CD4-positive, alpha-beta memory T cell (primary cell): ENCODE results near the gene EPB41L4A. TPM values are rescaled to one million over a fixed set of nuclear protein-coding genes. Genes with fewer than 3 reads are reported as not detected.
A peak's percentile ranks its signal among the peaks of the same experiment; 100 is the strongest.

Experiments
- CTCF ChIA-PET: fragments of 350-600 bp; sonication (Branson Sonifier 250); formaldehyde crosslinking; loops from one replicate; lab custom pipeline; 2021; ENCODE audit warnings: inconsistent platforms; ENCODE audit not compliant: partially characterized antibody; lab: Charles Lee
- POLR2A ChIA-PET: fragments of 350-600 bp; sonication (Branson Sonifier 250); formaldehyde crosslinking; loops from one replicate; lab custom pipeline; 2021; ENCODE audit not compliant: partially characterized antibody; lab: Charles Lee
- DNase-seq, 5 donors: peaks; one replicate each; pipeline versions ENCODE4 v3.0.0 to v3.0.0-alpha.2; 2020 to 2022; ENCODE audit warnings: mixed read lengths in 1 of 5
- H3K27ac ChIP-seq: one replicate; pipeline ENCODE4 v1.7.0; 2013; ENCODE audit warnings: low read depth, low read length
- H3K27me3 ChIP-seq: 2 replicates; pipeline ENCODE4 v1.7.0; 2013; ENCODE audit warnings: mild to moderate bottlenecking, low read length, moderate library complexity; ENCODE audit not compliant: insufficient read depth
- H3K36me3 ChIP-seq: 2 replicates; pipeline ENCODE4 v1.7.0; 2013; ENCODE audit warnings: mild to moderate bottlenecking, low read length, moderate library complexity; ENCODE audit not compliant: insufficient read depth
- H3K4me1 ChIP-seq: 2 replicates; pipeline ENCODE4 v1.7.0; 2013; ENCODE audit warnings: mild to moderate bottlenecking, low read length, moderate library complexity; ENCODE audit not compliant: insufficient read depth
- H3K4me3 ChIP-seq, 2 donors: one replicate each; pipeline ENCODE4 v1.7.0; 2013; ENCODE audit warnings: low read length in 2 of 2, mild to moderate bottlenecking in 1 of 2
- H3K9me3 ChIP-seq, 2 donors: one replicate each; pipeline ENCODE4 v1.7.0; 2013; ENCODE audit warnings: low read length in 2 of 2, control low read depth in 1 of 2; ENCODE audit not compliant: control insufficient read depth in 1 of 2
- H3K27ac Mint-ChIP-seq, 7 donors: one replicate each; pipeline ENCODE4 v1.8.0; 2020 to 2021; ENCODE audit warnings: mixed read lengths in 7 of 7, mild to moderate bottlenecking in 6 of 7, inconsistent platforms in 3 of 7, moderate library complexity in 3 of 7
- H3K27me3 Mint-ChIP-seq, 2 donors: one replicate each; pipeline ENCODE4 v1.8.0; 2020 to 2021; ENCODE audit warnings: mixed read lengths in 2 of 2
- H3K36me3 Mint-ChIP-seq, 2 donors: one replicate each; pipeline ENCODE4 v1.8.0; 2020 to 2021; ENCODE audit warnings: mixed read lengths in 2 of 2, inconsistent platforms in 1 of 2, mild to moderate bottlenecking in 1 of 2
- H3K4me1 Mint-ChIP-seq, 4 donors: one replicate each; pipeline ENCODE4 v1.8.0; 2020 to 2021; ENCODE audit warnings: mixed read lengths in 4 of 4, mild to moderate bottlenecking in 1 of 4
- H3K4me3 Mint-ChIP-seq, 8 donors: one replicate each; pipeline ENCODE4 v1.8.0; 2020 to 2021; ENCODE audit warnings: mixed read lengths in 8 of 8, mild to moderate bottlenecking in 7 of 8, moderate library complexity in 6 of 8, inconsistent platforms in 3 of 8
- H3K9me3 Mint-ChIP-seq, 8 donors: one replicate each; pipeline ENCODE4 v1.8.0; 2020 to 2021; ENCODE audit warnings: mixed read lengths in 8 of 8, mild to moderate bottlenecking in 5 of 8, inconsistent platforms in 3 of 8, moderate library complexity in 1 of 8
- intact Hi-C: fragments of 100-400 bp; cut with micrococcal nuclease; formaldehyde crosslinking; loops from one replicate; pipeline ENCODE4 v1.15.1; 2023
- polyA plus RNA-seq, 2 donors: library from polyadenylated mRNA; unstranded; fragments of 300-500 nt; fragmentation: Illumina TruSeq; gene quantifications; one replicate each; pipeline ENCODE4 v1.2.3, GENCODE V29; 2021
- total RNA-seq, 2 experiments: library from RNA; stranded (reverse); gene quantifications; one replicate each; pipeline ENCODE4 v1.2.3, GENCODE V29; 2021

The EPB41L4A gene
- total and polyA plus RNA-seq, 4 experiments from 2014 or later: 0.30 to 1.1 (median 0.72) TPM

- H3K27me3 Mint-ChIP-seq: peaks cover 8 to 21% of the 10 kb centered on the region in 2 donors
- peak overlapping the region in 1 of 7 donors; percentile 66 for H3K27ac Mint-ChIP-seq
- H3K4me3 ChIP-seq: no peak overlapping the region
- intact Hi-C loops: no loop called here
- H3K9me3 Mint-ChIP-seq: peaks cover 0 to 9% (median 5%) of the 10 kb centered on the region in 8 donors
- H3K27me3 ChIP-seq: no peaks in the 10 kb centered on the region
- no peaks in the 10 kb centered on the region for H3K4me1 ChIP-seq
- H3K36me3 ChIP-seq: no peaks in the 10 kb centered on the region
- ChIA-PET CTCF (no interaction called here), POLR2A (no interaction called here)
- H3K27ac ChIP-seq: no peak overlapping the region
- H3K4me1 Mint-ChIP-seq: no peaks in the 10 kb centered on the region
- H3K36me3 Mint-ChIP-seq: no peaks in the 10 kb centered on the region
- no peak for DNase-seq
- no peak overlapping the region for H3K4me3 Mint-ChIP-seq
- H3K9me3 ChIP-seq: no peaks in the 10 kb centered on the region
Measured at GRCh38 chr5:112119969-112120368, 299.1 kb downstream of the EPB41L4A start.

GRCh38 chr5:112119508-112119907 is 299.6 kb downstream of the EPB41L4A start:
- ChIA-PET CTCF (no interaction called here), POLR2A (no interaction called here)
- no peak overlapping the region for H3K27ac Mint-ChIP-seq
- no peak overlapping the region for H3K4me3 Mint-ChIP-seq
- Histone ChIP-seq H3K36me3 (no peaks in the 10 kb centered on the region), H3K4me3 (no peak overlapping the region), H3K9me3 (no peaks in the 10 kb centered on the region), H3K27me3 (no peaks in the 10 kb centered on the region), H3K27ac (no peak overlapping the region), H3K4me1 (no peaks in the 10 kb centered on the region)
- intact Hi-C loops: no loop called here
- H3K36me3 Mint-ChIP-seq: no peaks in the 10 kb centered on the region
- DNase-seq: no peak
- H3K4me1 Mint-ChIP-seq: no peaks in the 10 kb centered on the region
- H3K27me3 Mint-ChIP-seq: peaks cover 8 to 18% of the 10 kb centered on the region in 2 donors
- peaks cover 0 to 9% (median 5%) of the 10 kb centered on the region in 8 donors for H3K9me3 Mint-ChIP-seq

- no peak overlapping the region for H3K27ac Mint-ChIP-seq
- Histone ChIP-seq H3K27me3 (no peaks in the 10 kb centered on the region), H3K4me3 (no peak overlapping the region), H3K36me3 (no peaks in the 10 kb centered on the region), H3K4me1 (no peaks in the 10 kb centered on the region), H3K9me3 (no peaks in the 10 kb centered on the region), H3K27ac (no peak overlapping the region)
- H3K4me3 Mint-ChIP-seq: no peak overlapping the region
- intact Hi-C loops: no loop called here
- ChIA-PET CTCF (no interaction called here), POLR2A (no interaction called here)
- peaks cover 6 to 12% of the 10 kb centered on the region in 2 donors for H3K27me3 Mint-ChIP-seq
- no peaks in the 10 kb centered on the region for H3K4me1 Mint-ChIP-seq
- no peak for DNase-seq
- H3K36me3 Mint-ChIP-seq: no peaks in the 10 kb centered on the region
- H3K9me3 Mint-ChIP-seq: peaks cover 0 to 9% (median 5%) of the 10 kb centered on the region in 8 donors
Measured at GRCh38 chr5:112117551-112117950, 301.5 kb downstream of the EPB41L4A start.

- Histone ChIP-seq H3K27ac (no peak overlapping the region), H3K4me3 (no peak overlapping the region), H3K36me3 (no peaks in the 10 kb centered on the region), H3K27me3 (no peaks in the 10 kb centered on the region), H3K9me3 (no peaks in the 10 kb centered on the region), H3K4me1 (no peaks in the 10 kb centered on the region)
- no peak overlapping the region for H3K27ac Mint-ChIP-seq
- intact Hi-C loops: no loop called here
- no peak for DNase-seq
- H3K4me3 Mint-ChIP-seq: no peak overlapping the region
- CTCF ChIA-PET: no interaction called here
- POLR2A ChIA-PET: no interaction called here
- peaks cover 6 to 12% of the 10 kb centered on the region in 2 donors for H3K27me3 Mint-ChIP-seq
- H3K4me1 Mint-ChIP-seq: no peaks in the 10 kb centered on the region
- peaks cover 0 to 9% (median 4%) of the 10 kb centered on the region in 8 donors for H3K9me3 Mint-ChIP-seq
- H3K36me3 Mint-ChIP-seq: no peaks in the 10 kb centered on the region
Measured at GRCh38 chr5:112116371-112116770, 302.7 kb downstream of the EPB41L4A start.

GRCh38 chr5:112113565-112113964 is 305.5 kb downstream of the EPB41L4A start:
- no peak for DNase-seq
- Mint-ChIP-seq H3K27me3 (peaks cover 4 to 8% of the 10 kb centered on the region in 2 donors), H3K4me1 (no peaks in the 10 kb centered on the region), H3K36me3 (no peaks in the 10 kb centered on the region), H3K27ac (no peak overlapping the region), H3K4me3 (no peak overlapping the region), H3K9me3 (no peaks in the 10 kb centered on the region)
- Histone ChIP-seq H3K9me3 (no peaks in the 10 kb centered on the region), H3K4me1 (no peaks in the 10 kb centered on the region), H3K27ac (no peak overlapping the region), H3K36me3 (no peaks in the 10 kb centered on the region), H3K4me3 (no peak overlapping the region), H3K27me3 (no peaks in the 10 kb centered on the region)
- CTCF ChIA-PET: no interaction called here
- POLR2A ChIA-PET: no interaction called here
- intact Hi-C loops: no loop called here
